Tibial nerve (tissue), 4 donors: Measurements from ENCODE around the gene PCSK2.

ENCODE experiments used
- CTCF ChIP-seq, 5 experiments: fragments of 200-600 bp in 3 of 5; fragments of 450-650 bp in 2 of 5; sonication (generic) in 3 of 5; IDR thresholded peaks; one replicate each; pipeline ENCODE4 v1.5.1; 2016 to 2019; ENCODE audit warnings: antibody characterized with exemption in 5 of 5, mild to moderate bottlenecking in 3 of 5, moderate library complexity in 2 of 5
- EP300 ChIP-seq, 2 donors: sonication (generic); formaldehyde crosslinking; IDR thresholded peaks; one replicate each; pipeline ENCODE4 v1.6.1; 2017; ENCODE audit warnings: antibody characterized with exemption in 2 of 2, mild to moderate bottlenecking in 1 of 2
- POLR2A ChIP-seq, 2 donors: fragments of 450-650 bp; IDR thresholded peaks; one replicate each; pipeline ENCODE4 v1.6.1; 2017; ENCODE audit warnings: antibody characterized with exemption in 2 of 2, mild to moderate bottlenecking in 2 of 2, moderate library complexity in 2 of 2

GRCh38 chr20:17381724-17382123 lies 154.9 kb downstream of the PCSK2 start:
- no peak for TF ChIP-seq CTCF (IDR thresholded peaks at IDR 0.05)
- no peak for TF ChIP-seq POLR2A (IDR thresholded peaks at IDR 0.05)
- TF ChIP-seq EP300 (IDR thresholded peaks at IDR 0.05), result no peak
